Measurements from ENCODE around the gene RACK1. TPM values are rescaled to one million over a fixed set of nuclear protein-coding genes. Genes with fewer than 3 reads are reported as not detected.

The RACK1 gene
- total RNA-seq, 4 donors from 2014 or later: 1,656 to 5,035 (median 2,557) TPM

DNA sequence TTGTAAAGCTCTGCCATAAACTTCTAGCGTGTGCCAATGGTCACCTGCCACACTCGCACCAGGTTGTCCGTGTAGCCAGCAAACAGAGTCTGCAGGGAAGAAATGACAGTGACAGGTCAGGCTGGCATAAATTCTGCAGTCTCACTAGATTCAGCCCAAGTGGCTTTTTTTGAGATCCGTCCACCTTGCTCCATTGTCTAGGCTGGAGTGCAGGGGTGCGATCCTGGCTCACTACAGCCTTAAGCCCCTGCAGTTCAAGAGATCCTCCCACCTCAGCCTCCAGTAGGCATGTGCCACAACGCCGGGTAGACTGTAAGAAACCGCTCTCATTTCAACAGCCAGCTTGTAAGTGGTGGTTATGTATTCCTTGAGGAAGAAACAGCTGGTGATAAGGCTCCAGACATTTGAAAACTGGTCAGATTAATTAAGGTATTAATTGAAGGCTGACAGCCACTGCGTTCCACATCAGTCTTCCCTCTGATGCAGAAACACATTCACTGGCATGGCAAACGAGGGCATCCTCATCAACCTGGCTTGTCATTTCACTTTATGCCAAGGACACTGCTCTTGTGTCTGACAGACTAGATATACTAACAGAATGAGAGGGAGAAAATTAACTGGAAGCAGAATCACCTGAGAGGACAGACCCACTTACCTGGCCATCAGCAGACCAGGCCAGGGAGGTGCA, 6.6 kb downstream of the RACK1 start:
- Histone ChIP-seq H3K4me1 (peaks cover 0 to 1% of the 10 kb centered on the region in 2 donors), H3K9me3 (no peaks in the 10 kb centered on the region), H3K4me3 (no peak overlapping the region), H3K36me3 (no peaks in the 10 kb centered on the region), H3K27ac (no peak overlapping the region), H3K27me3 (no peaks in the 10 kb centered on the region)
- intact Hi-C loops (cut with DNase I; ENCODE audit: low total_unique reads): no loop called here
- DNase-seq: no peak
- TF ChIP-seq, protein P1, sequence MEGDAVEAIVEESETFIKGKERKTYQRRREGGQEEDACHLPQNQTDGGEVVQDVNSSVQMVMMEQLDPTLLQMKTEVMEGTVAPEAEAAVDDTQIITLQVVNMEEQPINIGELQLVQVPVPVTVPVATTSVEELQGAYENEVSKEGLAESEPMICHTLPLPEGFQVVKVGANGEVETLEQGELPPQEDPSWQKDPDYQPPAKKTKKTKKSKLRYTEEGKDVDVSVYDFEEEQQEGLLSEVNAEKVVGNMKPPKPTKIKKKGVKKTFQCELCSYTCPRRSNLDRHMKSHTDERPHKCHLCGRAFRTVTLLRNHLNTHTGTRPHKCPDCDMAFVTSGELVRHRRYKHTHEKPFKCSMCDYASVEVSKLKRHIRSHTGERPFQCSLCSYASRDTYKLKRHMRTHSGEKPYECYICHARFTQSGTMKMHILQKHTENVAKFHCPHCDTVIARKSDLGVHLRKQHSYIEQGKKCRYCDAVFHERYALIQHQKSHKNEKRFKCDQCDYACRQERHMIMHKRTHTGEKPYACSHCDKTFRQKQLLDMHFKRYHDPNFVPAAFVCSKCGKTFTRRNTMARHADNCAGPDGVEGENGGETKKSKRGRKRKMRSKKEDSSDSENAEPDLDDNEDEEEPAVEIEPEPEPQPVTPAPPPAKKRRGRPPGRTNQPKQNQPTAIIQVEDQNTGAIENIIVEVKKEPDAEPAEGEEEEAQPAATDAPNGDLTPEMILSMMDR (IDR thresholded peaks at IDR 0.05): no peak
- no peak for TF ChIP-seq POLR2A (IDR thresholded peaks at IDR 0.05)

DNA sequence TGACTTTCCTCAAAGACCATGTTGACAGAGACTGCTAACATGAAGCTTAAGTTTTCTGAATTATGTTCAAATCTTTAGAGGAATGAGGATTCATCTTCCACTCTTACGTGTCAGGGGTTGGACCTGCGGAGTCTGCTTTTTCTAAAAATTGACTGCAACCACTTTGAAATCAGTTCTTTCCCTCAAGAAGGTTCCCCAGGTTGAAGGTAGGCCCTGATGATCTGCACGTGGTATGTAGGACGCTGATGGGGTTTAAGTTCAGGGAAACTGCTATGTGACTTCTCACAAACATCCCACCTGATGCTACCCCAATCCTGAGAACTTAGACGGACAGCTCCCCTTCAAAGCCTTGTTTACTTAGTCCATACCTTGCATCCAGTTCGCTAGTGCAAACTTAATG, 7.2 kb downstream of the RACK1 start:
- Histone ChIP-seq H3K9me3 (no peaks in the 10 kb centered on the region), H3K4me1 (no peaks in the 10 kb centered on the region), H3K36me3 (no peaks in the 10 kb centered on the region), H3K27me3 (no peaks in the 10 kb centered on the region), H3K27ac (no peak overlapping the region), H3K4me3 (no peak overlapping the region)
- DNase-seq: no peak
- TF ChIP-seq, protein P1 (IDR thresholded peaks at IDR 0.05): no peak
- TF ChIP-seq POLR2A (IDR thresholded peaks at IDR 0.05): no peak
- intact Hi-C loops (cut with DNase I; ENCODE audit: low total_unique reads): no loop called here

DNA sequence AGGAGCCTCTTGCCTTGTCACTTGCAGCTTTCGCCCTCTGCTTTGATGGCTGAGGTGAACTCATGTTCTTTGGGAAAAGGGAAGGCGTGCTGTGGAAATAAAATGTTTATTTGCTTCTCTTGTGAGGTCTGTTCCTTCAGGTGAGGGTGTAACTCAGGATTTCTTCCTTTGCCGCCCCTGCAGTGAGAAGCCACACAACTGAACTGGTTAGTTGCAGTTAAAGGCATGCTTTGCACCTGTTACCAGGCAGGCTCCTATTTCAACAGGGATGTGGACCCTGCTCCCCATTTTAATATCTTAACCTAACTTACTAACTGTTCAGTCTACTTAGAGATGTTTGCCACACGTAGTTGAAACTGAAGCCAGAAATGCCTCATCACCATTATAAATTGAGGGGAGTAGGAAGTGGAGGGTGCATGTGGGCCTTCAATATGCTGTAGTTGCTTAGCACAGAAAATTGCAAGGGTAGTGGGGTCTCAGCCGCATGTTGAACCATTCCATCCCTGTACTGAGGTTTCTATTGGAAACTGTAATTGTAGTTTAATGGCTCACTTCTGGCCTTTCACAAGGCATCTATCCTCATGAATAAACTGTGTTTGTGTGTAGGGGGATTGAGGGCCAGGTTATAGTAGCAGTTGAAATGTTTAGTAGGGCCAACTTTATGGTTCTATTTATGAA, 7.9 kb downstream of the RACK1 start:
- no peak for TF ChIP-seq POLR2A (IDR thresholded peaks at IDR 0.05)
- TF ChIP-seq, protein P1 (IDR thresholded peaks at IDR 0.05): no peak
- Histone ChIP-seq H3K9me3 (no peaks in the 10 kb centered on the region), H3K27me3 (no peaks in the 10 kb centered on the region), H3K4me1 (no peaks in the 10 kb centered on the region), H3K36me3 (no peaks in the 10 kb centered on the region), H3K4me3 (no peak overlapping the region), H3K27ac (no peak overlapping the region)
- intact Hi-C loops (cut with DNase I; ENCODE audit: low total_unique reads): no loop called here
- DNase-seq: no peak

GRCh38 chr5:181235323-181235688, 8.4 kb downstream of the RACK1 start:
- Histone ChIP-seq H3K27ac (no peak overlapping the region), H3K9me3 (no peaks in the 10 kb centered on the region), H3K27me3 (no peaks in the 10 kb centered on the region), H3K36me3 (no peaks in the 10 kb centered on the region), H3K4me1 (no peaks in the 10 kb centered on the region), H3K4me3 (no peak overlapping the region)
- DNase-seq: no peak
- TF ChIP-seq, protein P1 (IDR thresholded peaks at IDR 0.05): no peak
- TF ChIP-seq POLR2A (IDR thresholded peaks at IDR 0.05): no peak
- intact Hi-C loops (cut with DNase I; ENCODE audit: low total_unique reads): no loop called here

All from uterus (tissue), 4 donors.